Progenitor cell of endocrine pancreas (in vitro differentiated cells): ENCODE data around the gene ITIH4. TPM values are rescaled to one million over a fixed set of nuclear protein-coding genes. Genes with fewer than 3 reads are reported as not detected.

Source experiments
- DNase-seq: peaks from one replicate; pipeline ENCODE4 v3.0.0; 2021; ENCODE audit warnings: low spot score; ENCODE audit not compliant: unreplicated experiment
- H3K27ac Mint-ChIP-seq: 2 replicates; pipeline ENCODE4 v1.8.0; 2021; ENCODE audit warnings: mild to moderate bottlenecking, moderate library complexity, mixed read lengths
- H3K27me3 Mint-ChIP-seq: 2 replicates; pipeline ENCODE4 v1.8.0; 2021; ENCODE audit warnings: mixed read lengths
- H3K36me3 Mint-ChIP-seq: 2 replicates; pipeline ENCODE4 v1.8.0; 2022; ENCODE audit warnings: mixed read lengths; ENCODE audit not compliant: insufficient read depth
- H3K4me1 Mint-ChIP-seq: 2 replicates; pipeline ENCODE4 v1.8.0; 2021; ENCODE audit warnings: low read depth, mixed read lengths
- H3K4me3 Mint-ChIP-seq: 2 replicates; pipeline ENCODE4 v1.8.0; 2021; ENCODE audit warnings: low read depth, mild to moderate bottlenecking, moderate library complexity, mixed read lengths
- H3K9me3 Mint-ChIP-seq: 2 replicates; pipeline ENCODE4 v1.8.0; 2021; ENCODE audit warnings: low read depth, mixed read lengths
- long read RNA-seq: library from polyadenylated mRNA; unstranded; transcript quantifications from one replicate; pipeline ENCODE4 v2.0.0, GENCODE V29; 2020
- total RNA-seq: library from RNA; stranded (reverse); gene quantifications from 2 replicates; pipeline ENCODE4 v1.2.1, GENCODE V29; 2021
- TF ChIP-seq, protein P1 (sequence below): fragments of 200-600 bp; sonication (generic); IDR thresholded peaks from one replicate; pipeline ENCODE4 v1.5.0; 2021; ENCODE audit warnings: antibody characterized with exemption, mild to moderate bottlenecking; ENCODE audit not compliant: unreplicated experiment

Gene ITIH4
- total RNA-seq: 2.9 and 9.7 TPM in 2 replicates
- long read RNA-seq, partial matches to known transcripts: 0 of 1 reads
- long read RNA-seq, other reads (novel, unspliced or antisense): 1 of 1 reads

DNA sequence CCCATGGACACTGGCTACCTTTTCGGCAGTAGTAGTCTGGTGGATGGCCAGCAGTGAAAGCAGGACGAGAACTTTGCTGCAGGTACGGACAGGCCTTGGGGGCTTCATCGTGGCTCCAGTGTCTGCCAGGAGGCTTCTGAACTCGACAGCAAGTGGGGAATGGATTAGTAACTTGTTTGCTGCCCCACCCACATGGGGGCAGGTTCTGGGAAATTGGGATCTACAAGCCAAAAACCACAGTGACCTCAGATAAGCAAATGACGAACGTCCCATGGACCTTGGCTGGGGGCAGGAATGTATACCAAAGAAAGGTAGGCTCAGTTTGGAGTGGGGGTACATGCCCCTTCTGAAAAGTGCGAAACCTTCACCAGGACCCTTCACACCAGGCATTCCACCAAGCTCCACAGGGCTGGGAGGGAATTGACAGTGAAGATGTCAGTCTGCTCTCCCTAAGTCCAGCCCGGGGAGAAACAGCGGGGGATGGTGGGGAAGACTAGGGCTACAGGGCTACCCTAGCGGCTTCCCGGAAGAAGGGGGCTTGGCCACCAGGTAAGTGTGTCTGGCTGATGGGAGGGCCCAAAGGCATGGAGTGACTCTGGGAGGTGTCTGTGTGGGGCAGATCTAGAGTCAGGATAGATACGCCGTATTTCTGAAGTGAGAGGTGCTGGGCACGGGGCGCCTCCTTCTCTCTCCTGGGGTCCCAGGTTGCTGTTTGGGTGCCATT lies at the start of gene ITIH4:
ITIH4 (minus strand) TSS at position 138 of the 724 bp plus-strand sequence; CDS start at position 108, 30 bp downstream.
- TF ChIP-seq, protein P1, sequence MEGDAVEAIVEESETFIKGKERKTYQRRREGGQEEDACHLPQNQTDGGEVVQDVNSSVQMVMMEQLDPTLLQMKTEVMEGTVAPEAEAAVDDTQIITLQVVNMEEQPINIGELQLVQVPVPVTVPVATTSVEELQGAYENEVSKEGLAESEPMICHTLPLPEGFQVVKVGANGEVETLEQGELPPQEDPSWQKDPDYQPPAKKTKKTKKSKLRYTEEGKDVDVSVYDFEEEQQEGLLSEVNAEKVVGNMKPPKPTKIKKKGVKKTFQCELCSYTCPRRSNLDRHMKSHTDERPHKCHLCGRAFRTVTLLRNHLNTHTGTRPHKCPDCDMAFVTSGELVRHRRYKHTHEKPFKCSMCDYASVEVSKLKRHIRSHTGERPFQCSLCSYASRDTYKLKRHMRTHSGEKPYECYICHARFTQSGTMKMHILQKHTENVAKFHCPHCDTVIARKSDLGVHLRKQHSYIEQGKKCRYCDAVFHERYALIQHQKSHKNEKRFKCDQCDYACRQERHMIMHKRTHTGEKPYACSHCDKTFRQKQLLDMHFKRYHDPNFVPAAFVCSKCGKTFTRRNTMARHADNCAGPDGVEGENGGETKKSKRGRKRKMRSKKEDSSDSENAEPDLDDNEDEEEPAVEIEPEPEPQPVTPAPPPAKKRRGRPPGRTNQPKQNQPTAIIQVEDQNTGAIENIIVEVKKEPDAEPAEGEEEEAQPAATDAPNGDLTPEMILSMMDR: no peak
- Mint-ChIP-seq H3K4me1 (peaks cover 14% of the 10 kb centered on the region), H3K27ac (no peak within 1 kb of the TSS), H3K9me3 (no peaks in the 10 kb centered on the region), H3K36me3 (no peaks in the 10 kb centered on the region), H3K4me3 (no peak within 1 kb of the TSS), H3K27me3 (no peaks in the 10 kb centered on the region)
- no peak for DNase-seq

DNA sequence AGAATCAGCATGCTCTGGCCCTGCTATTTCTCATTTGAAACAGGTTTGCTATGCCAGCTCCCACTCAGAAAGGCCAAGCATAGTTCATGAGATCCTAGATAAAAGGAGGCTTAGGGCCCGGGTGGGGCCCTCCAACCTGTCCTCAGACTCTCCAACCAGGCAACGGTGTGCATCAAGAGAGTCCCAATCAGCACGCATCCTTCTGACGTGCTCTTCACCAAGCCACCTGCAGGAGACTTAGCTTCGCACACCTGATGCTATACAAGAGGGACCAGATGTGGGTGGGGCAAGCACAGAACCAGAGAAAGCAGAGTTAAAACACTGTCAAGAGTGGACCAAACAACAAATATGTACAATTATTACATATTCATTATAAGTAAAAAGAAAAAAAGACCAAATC lies 49.6 kb upstream of the ITIH4 start:
- H3K36me3 Mint-ChIP-seq: peaks cover 2% of the 10 kb centered on the region
- H3K27me3 Mint-ChIP-seq: no peaks in the 10 kb centered on the region
- no peak overlapping the region for H3K4me3 Mint-ChIP-seq
- no peak overlapping the region for H3K27ac Mint-ChIP-seq
- no peak for DNase-seq
- TF ChIP-seq, protein P1: no peak
- no peaks in the 10 kb centered on the region for H3K9me3 Mint-ChIP-seq
- H3K4me1 Mint-ChIP-seq: no peaks in the 10 kb centered on the region

DNA sequence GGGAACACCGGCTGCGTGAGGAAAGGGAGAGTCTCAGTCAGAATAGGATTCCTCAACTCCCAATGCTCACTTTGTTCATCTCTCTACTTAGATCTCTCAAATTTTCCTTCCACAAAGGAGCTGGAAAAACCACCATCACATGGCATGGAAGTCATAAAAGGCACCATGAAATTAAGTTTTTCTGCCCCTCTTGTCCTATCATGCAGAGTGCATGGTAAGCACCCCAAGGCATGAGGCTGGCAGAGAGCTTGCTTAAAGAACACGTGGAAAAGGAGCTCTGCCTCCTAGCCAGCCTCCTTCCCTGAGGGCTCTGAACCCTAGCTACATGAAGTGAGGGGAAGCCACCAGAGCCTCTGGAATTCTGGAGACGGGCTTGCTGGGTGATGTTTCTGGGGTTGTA lies 49.1 kb upstream of the ITIH4 start:
- H3K4me3 Mint-ChIP-seq: no peak overlapping the region
- no peak overlapping the region for H3K27ac Mint-ChIP-seq
- no peaks in the 10 kb centered on the region for H3K9me3 Mint-ChIP-seq
- H3K27me3 Mint-ChIP-seq: no peaks in the 10 kb centered on the region
- H3K36me3 Mint-ChIP-seq: no peaks in the 10 kb centered on the region
- TF ChIP-seq, protein P1: no peak
- H3K4me1 Mint-ChIP-seq: no peaks in the 10 kb centered on the region
- no peak for DNase-seq

DNA sequence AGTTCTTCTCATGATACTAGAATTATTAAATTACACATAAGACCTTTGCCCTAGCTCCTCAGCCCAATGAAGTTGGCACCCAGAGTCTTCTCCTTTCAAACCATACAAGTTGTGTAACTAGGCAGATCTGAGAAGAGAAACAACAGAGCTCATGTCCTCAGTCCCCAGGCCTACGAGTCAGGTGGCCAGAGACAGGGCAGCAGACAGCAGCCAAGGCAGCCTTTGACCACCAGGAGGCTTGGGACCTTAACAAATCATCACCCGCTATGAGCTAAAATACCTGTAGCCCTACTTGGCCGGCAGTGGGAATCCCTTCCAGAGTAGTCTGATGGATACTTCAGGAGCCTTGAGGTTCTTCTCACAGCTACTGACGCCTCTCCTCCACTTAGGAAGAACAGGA lies 48.6 kb upstream of the ITIH4 start:
- DNase-seq: no peak
- no peaks in the 10 kb centered on the region for H3K36me3 Mint-ChIP-seq
- no peaks in the 10 kb centered on the region for H3K27me3 Mint-ChIP-seq
- TF ChIP-seq, protein P1: no peak
- no peak overlapping the region for H3K27ac Mint-ChIP-seq
- no peaks in the 10 kb centered on the region for H3K4me1 Mint-ChIP-seq
- no peak overlapping the region for H3K4me3 Mint-ChIP-seq
- H3K9me3 Mint-ChIP-seq: no peaks in the 10 kb centered on the region

DNA sequence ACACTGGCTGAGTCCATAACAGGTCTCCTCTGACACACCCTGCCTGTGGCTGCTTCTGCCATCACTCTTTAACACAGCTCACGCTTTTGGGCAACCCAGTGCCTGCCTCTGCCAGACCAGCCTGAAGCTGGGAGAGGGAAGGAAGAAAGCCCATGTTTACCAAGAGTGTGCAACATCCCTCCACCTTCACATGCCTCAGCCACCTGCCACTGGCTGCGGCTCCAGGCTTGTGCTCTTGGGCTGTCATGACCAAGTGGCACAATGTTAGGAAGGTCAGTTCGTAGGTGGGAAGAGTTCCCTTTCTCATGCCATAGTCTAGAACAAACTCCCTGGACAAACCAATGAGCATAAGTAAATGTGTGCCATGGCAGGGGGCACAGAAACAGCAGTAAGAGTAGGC lies 46.6 kb upstream of the ITIH4 start:
- no peak for DNase-seq
- no peak overlapping the region for H3K4me3 Mint-ChIP-seq
- TF ChIP-seq, protein P1: no peak
- H3K9me3 Mint-ChIP-seq: no peaks in the 10 kb centered on the region
- no peaks in the 10 kb centered on the region for H3K36me3 Mint-ChIP-seq
- H3K27me3 Mint-ChIP-seq: no peaks in the 10 kb centered on the region
- no peak overlapping the region for H3K27ac Mint-ChIP-seq
- peaks cover 2% of the 10 kb centered on the region for H3K4me1 Mint-ChIP-seq
